GM12875 (cell line): ENCODE results near the gene FOXP2.

ENCODE experiments used
- H3K4me3 ChIP-seq: one replicate; pipeline ENCODE4 v1.5.1; 2011; ENCODE audit warnings: low read depth, low read length, control low read depth
- CTCF ChIP-seq: IDR thresholded peaks from 2 replicates; pipeline ENCODE4 v1.5.1; 2011; ENCODE audit warnings: low read depth, mild to moderate bottlenecking, control low read depth, inconsistent platforms, low read length, moderate library complexity, borderline replicate concordance; ENCODE audit not compliant: insufficient read depth

The FOXP2 gene

GRCh38 chr7:114711241-114711640 is 296.6 kb downstream of the FOXP2 start:
- no peak for TF ChIP-seq CTCF
- no peak overlapping the region for H3K4me3 ChIP-seq

GRCh38 chr7:114715907-114716306 is 301.3 kb downstream of the FOXP2 start:
- TF ChIP-seq CTCF, result no peak
- H3K4me3 ChIP-seq, result no peak overlapping the region

- H3K4me3 ChIP-seq, result no peak overlapping the region
- no peak for TF ChIP-seq CTCF
These were observed 304.2 kb downstream of the FOXP2 start for GRCh38 chr7:114718861-114719260.

GRCh38 chr7:114720725-114721124 is 306.1 kb downstream of the FOXP2 start:
- no peak for TF ChIP-seq CTCF
- no peak overlapping the region for H3K4me3 ChIP-seq

GRCh38 chr7:114722562-114722961 is 307.9 kb downstream of the FOXP2 start:
- H3K4me3 ChIP-seq, result no peak overlapping the region
- TF ChIP-seq CTCF, result no peak

GRCh38 chr7:114723308-114723707 is 308.7 kb downstream of the FOXP2 start:
- no peak for TF ChIP-seq CTCF
- no peak overlapping the region for H3K4me3 ChIP-seq

GRCh38 chr7:114740095-114740494 is 325.5 kb downstream of the FOXP2 start:
- no peak for TF ChIP-seq CTCF
- no peak overlapping the region for H3K4me3 ChIP-seq
